22Rv1 (cell line): ENCODE measurements around the gene ECE2.

Experiments
- H3K27ac ChIP-seq: fragments of 450-650 bp; 2 replicates; pipeline ENCODE4 v1.5.1; 2017
- CTCF ChIP-seq: fragments of 450-650 bp; IDR thresholded peaks from 2 replicates; pipeline ENCODE4 v1.5.1; 2017; ENCODE audit warnings: mild to moderate bottlenecking
- ZFX ChIP-seq: fragments of 450-650 bp; IDR thresholded peaks from 2 replicates; pipeline ENCODE4 v1.6.1; 2017; ENCODE audit warnings: antibody characterized with exemption, borderline replicate concordance

Gene ECE2

GRCh38 chr3:184325715-184326369 lies 50.0 kb downstream of the ECE2 start:
- TF ChIP-seq CTCF = no peak
- no peak for TF ChIP-seq ZFX
- H3K27ac ChIP-seq = no peak overlapping the region

GRCh38 chr3:184327171-184327570 lies 51.3 kb downstream of the ECE2 start:
- no peak for TF ChIP-seq ZFX
- TF ChIP-seq CTCF = no peak
- no peak overlapping the region for H3K27ac ChIP-seq

- H3K27ac ChIP-seq = no peak overlapping the region
- TF ChIP-seq CTCF (no peak), ZFX (no peak)
Measured at GRCh38 chr3:184328516-184328915, 52.7 kb downstream of the ECE2 start.

GRCh38 chr3:184332370-184333090 lies 56.7 kb downstream of the ECE2 start:
- TF ChIP-seq CTCF (no peak), ZFX (no peak)
- H3K27ac ChIP-seq = no peak overlapping the region; the same call in 1 of the 2 replicates

GRCh38 chr3:184333190-184333589 lies 57.4 kb downstream of the ECE2 start:
- no peak for TF ChIP-seq CTCF
- TF ChIP-seq ZFX = no peak
- peak overlapping the region; percentile 90; the same call in 1 of the 2 replicates for H3K27ac ChIP-seq

- TF ChIP-seq CTCF (no peak), ZFX (no peak)
Measured at GRCh38 chr3:184333700-184334099, 57.9 kb downstream of the ECE2 start.

GRCh38 chr3:184334470-184335158 lies 58.8 kb downstream of the ECE2 start:
- no peak for TF ChIP-seq CTCF
- no peak for TF ChIP-seq ZFX
- peak overlapping the region; percentile 90 for H3K27ac ChIP-seq

More at GRCh38 chr3:184333700-184334099, 57.9 kb downstream of the ECE2 start:
- peak overlapping the region; percentile 90; the same call in 1 of the 2 replicates for H3K27ac ChIP-seq
